ENCODE results near the gene REXO5. TPM values are rescaled to one million over a fixed set of nuclear protein-coding genes. Genes with fewer than 3 reads are reported as not detected.
"Not testable (repeated sequence)": the region's sequence is repeated elsewhere in the genome, so short reads cannot be mapped to it uniquely, and the experiment has no call there.

The REXO5 gene
- total and polyA plus RNA-seq, 7 donors = 0.63 to 1.8 (median 1.1) TPM

- intact Hi-C loops (cut with DNase I) = no loop called here
- TF ChIP-seq CTCF (IDR thresholded peaks at IDR 0.05) = no peak
- no peak for DNase-seq
- no peaks in the 10 kb centered on the region for H3K27me3 ChIP-seq (ENCODE audit: insufficient read depth in 3 of 3, low read length in 2 of 3)
- WGBS, 3 donors = 90 to 98% (median 96%) methylated on average over 3 of the region's 3 CpGs
- H3K27ac ChIP-seq = no peak overlapping the region
- no peaks in the 10 kb centered on the region for H3K4me1 ChIP-seq
- no peaks in the 10 kb centered on the region for H3K36me3 ChIP-seq (ENCODE audit: insufficient read depth in 1 of 2, low read depth in 1 of 2)
- H3K9me3 ChIP-seq = no peaks in the 10 kb centered on the region
- H3K4me3 ChIP-seq = no peak overlapping the region
- no peak for ATAC-seq
Measured at GRCh38 chr16:20762404-20763123, 43.8 kb upstream of the REXO5 start.

- 31 to 34% (median 33%) methylated on average over 10 of the region's 10 CpGs for WGBS, 3 donors
- no peaks in the 10 kb centered on the region for H3K4me1 ChIP-seq
- ATAC-seq (peak; percentile 59 to 73 (median 70)), DNase-seq (no peak)
- no peaks in the 10 kb centered on the region for H3K9me3 ChIP-seq
- H3K27me3 ChIP-seq (ENCODE audit: insufficient read depth in 3 of 3, low read length in 2 of 3) = no peaks in the 10 kb centered on the region
- peak within 1 kb of the TSS; percentile 45 for H3K4me3 ChIP-seq
- no peak for TF ChIP-seq CTCF (IDR thresholded peaks at IDR 0.05)
- intact Hi-C loops (cut with DNase I) = no loop called here
- no peak within 1 kb of the TSS for H3K27ac ChIP-seq
- no peaks in the 10 kb centered on the region for H3K36me3 ChIP-seq (ENCODE audit: insufficient read depth in 1 of 2, low read depth in 1 of 2)
Measured at GRCh38 chr16:20763461-20764232, 42.7 kb upstream of the REXO5 start, which contains the start of gene ACSM3. ACSM3 (plus strand) TSS chr16:20764014; CDS start chr16:20770035, 6,021 bp downstream.

GRCh38 chr16:20764448-20764847 is 41.9 kb upstream of the REXO5 start:
- H3K4me1 ChIP-seq; ATAC-seq; H3K9me3 ChIP-seq; DNase-seq; H3K27me3 ChIP-seq (ENCODE audit: insufficient read depth in 3 of 3, low read length in 2 of 3); intact Hi-C loops (cut with DNase I); H3K27ac ChIP-seq; H3K4me3 ChIP-seq; H3K36me3 ChIP-seq (ENCODE audit: insufficient read depth in 1 of 2, low read depth in 1 of 2): not testable (repeated sequence)
- 37 to 63% (median 49%) methylated on average over 1 of the region's 1 CpG for WGBS, 3 donors

- WGBS, 3 donors = 90 to 96% (median 95%) methylated on average over 2 of the region's 2 CpGs
- H3K36me3 ChIP-seq (ENCODE audit: insufficient read depth in 1 of 2, low read depth in 1 of 2) = no peaks in the 10 kb centered on the region
- H3K9me3 ChIP-seq = no peaks in the 10 kb centered on the region
- no peak for DNase-seq
- intact Hi-C loops (cut with DNase I) = no loop called here
- no peak for TF ChIP-seq CTCF (IDR thresholded peaks at IDR 0.05)
- no peak overlapping the region for H3K27ac ChIP-seq
- no peak for ATAC-seq
- H3K27me3 ChIP-seq (ENCODE audit: insufficient read depth in 3 of 3, low read length in 2 of 3) = no peaks in the 10 kb centered on the region
- H3K4me3 ChIP-seq = no peak overlapping the region
- no peaks in the 10 kb centered on the region for H3K4me1 ChIP-seq
Measured at GRCh38 chr16:20765732-20766131, 40.6 kb upstream of the REXO5 start.

GRCh38 chr16:20766294-20766693 is 40.0 kb upstream of the REXO5 start:
- Histone ChIP-seq H3K4me1 (no peaks in the 10 kb centered on the region), H3K9me3 (no peaks in the 10 kb centered on the region), H3K27ac (no peak overlapping the region), H3K36me3 (ENCODE audit: insufficient read depth in 1 of 2, low read depth in 1 of 2) (no peaks in the 10 kb centered on the region), H3K27me3 (ENCODE audit: insufficient read depth in 3 of 3, low read length in 2 of 3) (no peaks in the 10 kb centered on the region), H3K4me3 (no peak overlapping the region)
- intact Hi-C loops (cut with DNase I) = no loop called here
- DNase-seq (no peak), ATAC-seq (no peak)
- WGBS, 3 donors = 85 to 91% (median 90%) methylated on average over 5 of the region's 5 CpGs
- TF ChIP-seq CTCF (IDR thresholded peaks at IDR 0.05) = no peak
